HepG2 (cell line): ENCODE measurements around the gene CCDC57. TPM values are rescaled to one million over a fixed set of nuclear protein-coding genes. Genes with fewer than 3 reads are reported as not detected.
A peak's percentile ranks its signal among the peaks of the same experiment; 100 is the strongest.

Source experiments
- ARID2 ChIP-seq: sonication (generic); formaldehyde crosslinking; IDR thresholded peaks from 2 replicates; pipeline ENCODE4 v1.8.1; 2022; ENCODE audit warnings: mild to moderate bottlenecking, missing genetic modification reagents, borderline replicate concordance
- GATAD2A ChIP-seq: IDR thresholded peaks from 2 replicates; pipeline ENCODE4 v1.6.1; 2016
- HDAC2 ChIP-seq: sonication (generic); formaldehyde crosslinking; IDR thresholded peaks from 2 replicates; pipeline ENCODE4 v1.4.0; 2020; ENCODE audit warnings: missing genetic modification reagents
- IKZF4 ChIP-seq: sonication (generic); formaldehyde crosslinking; IDR thresholded peaks from 2 replicates; pipeline ENCODE4 v1.5.1; 2020; ENCODE audit warnings: borderline replicate concordance, mild to moderate bottlenecking, low read depth, missing genetic modification reagents; ENCODE audit errors: not compliant biosample characterization
- KAT7 ChIP-seq: IDR thresholded peaks from 2 replicates; pipeline ENCODE4 v1.6.1; 2018; ENCODE audit warnings: borderline replicate concordance, missing compliant biosample characterization
- PAWR ChIP-seq: sonication (generic); formaldehyde crosslinking; IDR thresholded peaks from 2 replicates; pipeline ENCODE4 v1.4.0; 2020; ENCODE audit warnings: missing genetic modification reagents, mild to moderate bottlenecking, borderline replicate concordance
- PCBP2 ChIP-seq: fragments of 200-400 bp; formaldehyde crosslinking; optimal IDR thresholded peaks from 2 replicates; pipeline ENCODE3; 2018; ENCODE audit warnings: low read length, low read depth; ENCODE audit not compliant: poor library complexity, severe bottlenecking
- PHF8 ChIP-seq: sonication (generic); formaldehyde crosslinking; IDR thresholded peaks from 2 replicates; pipeline ENCODE4 v1.5.0; 2020; ENCODE audit warnings: missing genetic modification reagents
- SP1 ChIP-seq, 2 experiments: fragments of 450-650 bp in 1 of 2; sonication (generic) in 1 of 2; formaldehyde crosslinking in 1 of 2; IDR thresholded peaks; 2 replicates each; pipeline versions ENCODE4 v1.4.0 to v1.6.1; 2016 to 2020; ENCODE audit warnings: missing genetic modification reagents in 1 of 2
- ZNF276 ChIP-seq: sonication (generic); formaldehyde crosslinking; IDR thresholded peaks from 2 replicates; pipeline ENCODE4 v1.4.0; 2020; ENCODE audit warnings: mild to moderate bottlenecking, low read depth, missing genetic modification reagents
- ZNF280D ChIP-seq: sonication (generic); formaldehyde crosslinking; IDR thresholded peaks from 2 replicates; pipeline ENCODE4 v1.5.1; 2020; ENCODE audit warnings: mild to moderate bottlenecking, missing genetic modification reagents
- ZNF318 ChIP-seq: sonication (generic); formaldehyde crosslinking; IDR thresholded peaks from 2 replicates; pipeline ENCODE4 v1.4.0; 2020; ENCODE audit warnings: mild to moderate bottlenecking, missing genetic modification reagents
- ZNF383 ChIP-seq: sonication (generic); formaldehyde crosslinking; IDR thresholded peaks from 2 replicates; pipeline ENCODE4 v1.4.0; 2020; ENCODE audit warnings: missing genetic modification reagents, mild to moderate bottlenecking, borderline replicate concordance
- ZNF432 ChIP-seq: sonication (generic); formaldehyde crosslinking; IDR thresholded peaks from 2 replicates; pipeline ENCODE4 v1.5.0; 2020; ENCODE audit warnings: missing genetic modification reagents, mild to moderate bottlenecking, borderline replicate concordance
- ZNF589 ChIP-seq: sonication (generic); formaldehyde crosslinking; conservative IDR thresholded peaks from 2 replicates; pipeline ENCODE4 v1.8.0; 2022; ENCODE audit warnings: mild to moderate bottlenecking, moderate library complexity, missing genetic modification reagents
- ZNF747 ChIP-seq: sonication (generic); formaldehyde crosslinking; IDR thresholded peaks from 2 replicates; pipeline ENCODE4 v1.8.1; 2023; ENCODE audit warnings: missing genetic modification reagents, mild to moderate bottlenecking, borderline replicate concordance
- polyA plus RNA-seq, 8 experiments: library from polyadenylated mRNA; depleted of rRNA in 3 of 8; stranded (reverse) in 7 of 8; unstranded in 1 of 8; fragments of >200 nt; fragmentation: Illumina TruSeq in 4 of 8; extraction: Trizol in 4 of 8; gene quantifications; 2 replicates each; pipeline versions ENCODE4 v1.2.1 to v1.2.3, GENCODE V29; 2011 to 2016; ENCODE audit warnings: low read depth in 4 of 8, missing spikeins in 1 of 8, mixed read lengths in 1 of 8; ENCODE audit not compliant: insufficient read depth in 1 of 8
- total RNA-seq, 5 experiments: library from RNA; depleted of rRNA; stranded (reverse); fragments of >200 nt; fragmentation: Illumina TruSeq; extraction: Trizol; gene quantifications; 2 replicates each; pipeline ENCODE4 v1.2.3, GENCODE V29; 2016; ENCODE audit warnings: low read depth in 1 of 5

The CCDC57 gene
- total and polyA plus RNA-seq, 2 of the 13 experiments (the other 11 are each of a cell fraction or from before 2014, with no cell fraction given), result 59.3 to 59.9 TPM

- TF ChIP-seq ZNF318 (CRISPR knock-in tag) (no peak), GATAD2A (CRISPR knock-in tag) (peak; percentile 56), PHF8 (CRISPR knock-in tag) (no peak), PCBP2 (no peak), HDAC2 (CRISPR knock-in tag) (0 out of 2 replicates have a peak, but pooled peaks have one; percentile 36), ZNF747 (CRISPR knock-in tag) (peak; percentile 77; the same call in 1 of the 2 replicates), PAWR (no peak), ZNF276 (CRISPR knock-in tag) (no peak), ZNF589 (no peak), ZNF383 (CRISPR knock-in tag) (no peak), IKZF4 (CRISPR knock-in tag) (no peak), KAT7 (CRISPR knock-in tag) (peak; percentile 66; the same call in 1 of the 2 replicates), ZNF280D (CRISPR knock-in tag) (no peak), ZNF432 (CRISPR knock-in tag) (no peak), ARID2 (CRISPR knock-in tag) (peak; percentile 80; the same call in 1 of the 2 replicates), SP1 (IDR thresholded peaks at IDR 0.05) (no peak), SP1 (CRISPR knock-in tag; IDR thresholded peaks at IDR 0.05) (peak; percentile 63; the same call in 1 of the 2 replicates)
Observed at GRCh38 chr17:82153745-82154375, 58.8 kb downstream of the CCDC57 start (continued).
